Measurements from ENCODE around the gene MGAT4C.

GRCh38 chr12:85971800-85972199 is 284.4 kb downstream of the MGAT4C start:
- no peak for TF ChIP-seq POLR2A (IDR thresholded peaks at IDR 0.05; ENCODE audit: extremely low read depth, insufficient read length)
- no peak for TF ChIP-seq CTCF (IDR thresholded peaks at IDR 0.05; ENCODE audit: low read depth, low read length)
- no peak for TF ChIP-seq MAX (IDR thresholded peaks at IDR 0.05; ENCODE audit: low read depth, low read length)
